Measurements from ENCODE around the gene REG4. TPM values are rescaled to one million over a fixed set of nuclear protein-coding genes. Genes with fewer than 3 reads are reported as not detected.

REG4 gene
- total and polyA plus RNA-seq, 2 of the 4 experiments (the other 2 are of a cell fraction) = not detected

DNA sequence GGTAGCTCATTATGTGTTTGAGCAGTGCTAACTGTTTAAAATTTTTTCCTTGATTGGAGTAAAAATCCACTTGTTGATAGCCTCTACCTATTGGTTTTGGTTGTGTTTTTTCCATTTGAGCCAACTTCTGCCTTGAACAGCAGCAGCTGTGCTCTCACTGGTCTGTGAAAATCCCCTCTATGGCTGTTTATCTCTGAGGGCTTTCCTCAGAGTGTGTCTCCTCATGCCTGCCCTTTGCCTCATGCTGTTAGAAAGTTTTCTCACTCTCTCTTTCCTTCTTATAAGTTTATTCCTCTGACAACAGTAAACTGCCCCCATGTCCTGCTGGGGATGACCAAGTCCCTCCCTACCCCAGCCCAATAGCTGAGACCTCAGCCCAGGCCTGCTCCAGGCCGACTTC, 14.1 kb downstream of the REG4 start:
- Histone ChIP-seq H3K9me1 (ENCODE audit: insufficient read depth, low read length) (peaks cover 7% of the 10 kb centered on the region; the same call in 1 of the 2 replicates), H3K18ac (ENCODE audit: low read depth, low read length) (no peak overlapping the region), H2AK9ac (replicated peaks; ENCODE audit: low read depth, low read length, poor library complexity) (no peak overlapping the region), H3K27ac (ENCODE audit: insufficient read depth, low read length) (no peak overlapping the region), H4K8ac (ENCODE audit: low read depth in 2 of 2, low read length in 2 of 2) (no peak overlapping the region), H3K9ac (ENCODE audit: low read depth, low read length) (no peak overlapping the region), H3K9me3 (ENCODE audit: control insufficient read depth, insufficient read depth, low read length) (no peaks in the 10 kb centered on the region), H4K20me1 (ENCODE audit: insufficient read depth, low read length) (peaks cover 6% of the 10 kb centered on the region; the same call in 1 of the 2 replicates), H3K4ac (ENCODE audit: low read depth, low read length) (no peak overlapping the region), H3K4me3 (ENCODE audit: insufficient read depth, low read depth, low read length) (no peak overlapping the region), H2BK5ac (ENCODE audit: low read depth, low read length, poor library complexity, severe bottlenecking) (no peak overlapping the region), H3K14ac (replicated peaks; ENCODE audit: low read depth, low read length) (no peak overlapping the region), H4K91ac (ENCODE audit: insufficient read depth, low read depth, low read length) (no peak overlapping the region), H2BK15ac (ENCODE audit: low read depth, low read length) (no peak overlapping the region), H3K36me3 (ENCODE audit: control insufficient read depth, insufficient read depth, low read length) (no peaks in the 10 kb centered on the region), H3K23ac (ENCODE audit: low read depth, low read length) (no peak overlapping the region), H2BK120ac (ENCODE audit: low read depth, low read length) (no peak overlapping the region), H2AFZ (replicated peaks; ENCODE audit: low read length, poor library complexity) (no peak overlapping the region), H3K27me3 (ENCODE audit: control insufficient read depth, insufficient read depth, low read length) (no peaks in the 10 kb centered on the region; the same call in 1 of the 2 replicates), H2BK20ac (ENCODE audit: low read depth, low read length) (no peak overlapping the region), H3K56ac (ENCODE audit: extremely low read depth, insufficient read depth, low read length) (no peak overlapping the region), H3K4me2 (ENCODE audit: low read depth, low read length) (no peak overlapping the region), H3K79me1 (ENCODE audit: low read depth in 1 of 2, low read length in 2 of 2) (no peaks in the 10 kb centered on the region), H3K4me1 (ENCODE audit: control insufficient read depth, insufficient read depth, low read length) (peaks cover 15% of the 10 kb centered on the region), H2AK5ac (ENCODE audit: low read depth, low read length) (no peak overlapping the region), H4K5ac (ENCODE audit: low read depth, low read length) (no peak overlapping the region)
- ATAC-seq (ENCODE audit: low read depth) (no peak), DNase-seq (no peak)
- TF ChIP-seq CEBPB (IDR thresholded peaks at IDR 0.05; ENCODE audit: low read depth, low read length) (no peak), MAFK (IDR thresholded peaks at IDR 0.05; ENCODE audit: low read depth, low read length) (no peak), MXI1 (IDR thresholded peaks at IDR 0.05; ENCODE audit: borderline replicate concordance, low read depth, low read length) (no peak), BHLHE40 (IDR thresholded peaks at IDR 0.05; ENCODE audit: low read depth, low read length) (no peak)
- TF ChIP-seq, protein P1, sequence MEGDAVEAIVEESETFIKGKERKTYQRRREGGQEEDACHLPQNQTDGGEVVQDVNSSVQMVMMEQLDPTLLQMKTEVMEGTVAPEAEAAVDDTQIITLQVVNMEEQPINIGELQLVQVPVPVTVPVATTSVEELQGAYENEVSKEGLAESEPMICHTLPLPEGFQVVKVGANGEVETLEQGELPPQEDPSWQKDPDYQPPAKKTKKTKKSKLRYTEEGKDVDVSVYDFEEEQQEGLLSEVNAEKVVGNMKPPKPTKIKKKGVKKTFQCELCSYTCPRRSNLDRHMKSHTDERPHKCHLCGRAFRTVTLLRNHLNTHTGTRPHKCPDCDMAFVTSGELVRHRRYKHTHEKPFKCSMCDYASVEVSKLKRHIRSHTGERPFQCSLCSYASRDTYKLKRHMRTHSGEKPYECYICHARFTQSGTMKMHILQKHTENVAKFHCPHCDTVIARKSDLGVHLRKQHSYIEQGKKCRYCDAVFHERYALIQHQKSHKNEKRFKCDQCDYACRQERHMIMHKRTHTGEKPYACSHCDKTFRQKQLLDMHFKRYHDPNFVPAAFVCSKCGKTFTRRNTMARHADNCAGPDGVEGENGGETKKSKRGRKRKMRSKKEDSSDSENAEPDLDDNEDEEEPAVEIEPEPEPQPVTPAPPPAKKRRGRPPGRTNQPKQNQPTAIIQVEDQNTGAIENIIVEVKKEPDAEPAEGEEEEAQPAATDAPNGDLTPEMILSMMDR (conservative IDR thresholded peaks at IDR 0.05; ENCODE audit: low read depth, low read length) = no peak
- dilution Hi-C loops (cut with HindIII; ENCODE audit: low sequenced_read_pairs, unreplicated experiment) (no loop called here), intact Hi-C loops (cut with micrococcal nuclease) (no loop called here), in situ Hi-C loops (cut with MboI; ENCODE audit: low sequenced_read_pairs) (no loop called here)
- ChIA-PET POLR2A (ENCODE audit: unreplicated experiment) (no interaction called here), CTCF (interaction anchor here (1.7 kb wide), 1 partner anchor 12 kb away, joined by 5 read pairs; no protein-coding TSS in a partner anchor)
- BruUV-seq (replicated peaks) = no TSS peak
- WGBS, 2 experiments (ENCODE audit: extremely low coverage in 2 of 2, insufficient read length in 1 of 2) = no CpG with 5 or more reads among the region's 1 CpG
